ENCODE data around the gene SPNS1. TPM values are rescaled to one million over a fixed set of nuclear protein-coding genes. Genes with fewer than 3 reads are reported as not detected.

SPNS1 gene
- total RNA-seq, 1 donor from 2014 or later, result 44.5 TPM

DNA sequence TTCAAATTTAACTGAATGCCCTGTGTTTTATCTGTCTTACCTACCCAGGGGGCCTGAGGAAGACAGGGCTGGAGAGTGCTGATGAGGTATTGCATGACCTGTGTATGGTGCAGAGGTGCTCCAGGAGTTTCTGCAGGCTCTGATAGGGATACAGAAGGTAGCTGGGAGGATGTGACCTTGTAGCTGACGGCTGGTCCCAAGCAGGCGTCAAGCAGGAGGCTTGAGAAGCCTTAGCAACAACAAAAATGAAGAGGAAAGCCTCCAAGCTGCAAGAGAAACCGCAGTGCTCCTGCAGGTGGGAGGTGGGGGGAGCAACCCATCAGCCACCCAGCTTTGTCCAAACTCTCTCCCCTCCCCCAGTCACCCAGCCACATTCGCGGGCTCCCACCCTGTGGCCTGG lies 50.6 kb downstream of the SPNS1 start:
- Mint-ChIP-seq H3K9me3 (no peaks in the 10 kb centered on the region), H3K27ac (no peak overlapping the region), H3K4me1 (no peaks in the 10 kb centered on the region), H3K4me3 (no peak overlapping the region), H3K27me3 (ENCODE audit: low read depth) (peaks cover 6% of the 10 kb centered on the region), H3K36me3 (no peaks in the 10 kb centered on the region)
- no peak for DNase-seq (ENCODE audit: low spot score in 2 of 2, unreplicated experiment in 2 of 2)
- TF ChIP-seq, protein P1, sequence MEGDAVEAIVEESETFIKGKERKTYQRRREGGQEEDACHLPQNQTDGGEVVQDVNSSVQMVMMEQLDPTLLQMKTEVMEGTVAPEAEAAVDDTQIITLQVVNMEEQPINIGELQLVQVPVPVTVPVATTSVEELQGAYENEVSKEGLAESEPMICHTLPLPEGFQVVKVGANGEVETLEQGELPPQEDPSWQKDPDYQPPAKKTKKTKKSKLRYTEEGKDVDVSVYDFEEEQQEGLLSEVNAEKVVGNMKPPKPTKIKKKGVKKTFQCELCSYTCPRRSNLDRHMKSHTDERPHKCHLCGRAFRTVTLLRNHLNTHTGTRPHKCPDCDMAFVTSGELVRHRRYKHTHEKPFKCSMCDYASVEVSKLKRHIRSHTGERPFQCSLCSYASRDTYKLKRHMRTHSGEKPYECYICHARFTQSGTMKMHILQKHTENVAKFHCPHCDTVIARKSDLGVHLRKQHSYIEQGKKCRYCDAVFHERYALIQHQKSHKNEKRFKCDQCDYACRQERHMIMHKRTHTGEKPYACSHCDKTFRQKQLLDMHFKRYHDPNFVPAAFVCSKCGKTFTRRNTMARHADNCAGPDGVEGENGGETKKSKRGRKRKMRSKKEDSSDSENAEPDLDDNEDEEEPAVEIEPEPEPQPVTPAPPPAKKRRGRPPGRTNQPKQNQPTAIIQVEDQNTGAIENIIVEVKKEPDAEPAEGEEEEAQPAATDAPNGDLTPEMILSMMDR (IDR thresholded peaks at IDR 0.05; ENCODE audit: unreplicated experiment), result no peak

DNA sequence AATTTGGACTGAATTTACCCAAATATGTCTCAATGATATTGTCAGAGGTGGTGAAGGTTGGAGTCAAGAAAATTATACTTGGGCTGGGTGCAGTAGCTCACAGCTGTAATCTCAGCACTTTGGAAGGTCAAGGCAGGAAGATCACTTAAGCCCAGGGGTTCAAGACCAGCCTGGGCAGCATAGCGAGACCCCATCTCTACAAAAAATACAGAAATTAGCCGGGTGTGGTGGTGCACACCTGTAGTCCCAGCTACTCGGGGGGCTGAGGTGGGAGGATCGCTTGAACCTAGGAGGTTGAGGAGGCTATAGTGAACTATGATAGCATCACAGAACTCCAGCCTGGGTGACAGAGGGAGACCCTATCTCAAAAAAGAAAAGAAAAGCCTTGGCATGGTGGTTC lies 51.2 kb downstream of the SPNS1 start:
- DNase-seq (ENCODE audit: low spot score in 2 of 2, unreplicated experiment in 2 of 2), result no peak
- Mint-ChIP-seq H3K27me3 (ENCODE audit: low read depth) (peaks cover 6% of the 10 kb centered on the region), H3K9me3 (no peaks in the 10 kb centered on the region), H3K36me3 (no peaks in the 10 kb centered on the region), H3K4me3 (no peak overlapping the region), H3K27ac (no peak overlapping the region), H3K4me1 (no peaks in the 10 kb centered on the region)
- TF ChIP-seq, protein P1 (IDR thresholded peaks at IDR 0.05; ENCODE audit: unreplicated experiment), result no peak

DNA sequence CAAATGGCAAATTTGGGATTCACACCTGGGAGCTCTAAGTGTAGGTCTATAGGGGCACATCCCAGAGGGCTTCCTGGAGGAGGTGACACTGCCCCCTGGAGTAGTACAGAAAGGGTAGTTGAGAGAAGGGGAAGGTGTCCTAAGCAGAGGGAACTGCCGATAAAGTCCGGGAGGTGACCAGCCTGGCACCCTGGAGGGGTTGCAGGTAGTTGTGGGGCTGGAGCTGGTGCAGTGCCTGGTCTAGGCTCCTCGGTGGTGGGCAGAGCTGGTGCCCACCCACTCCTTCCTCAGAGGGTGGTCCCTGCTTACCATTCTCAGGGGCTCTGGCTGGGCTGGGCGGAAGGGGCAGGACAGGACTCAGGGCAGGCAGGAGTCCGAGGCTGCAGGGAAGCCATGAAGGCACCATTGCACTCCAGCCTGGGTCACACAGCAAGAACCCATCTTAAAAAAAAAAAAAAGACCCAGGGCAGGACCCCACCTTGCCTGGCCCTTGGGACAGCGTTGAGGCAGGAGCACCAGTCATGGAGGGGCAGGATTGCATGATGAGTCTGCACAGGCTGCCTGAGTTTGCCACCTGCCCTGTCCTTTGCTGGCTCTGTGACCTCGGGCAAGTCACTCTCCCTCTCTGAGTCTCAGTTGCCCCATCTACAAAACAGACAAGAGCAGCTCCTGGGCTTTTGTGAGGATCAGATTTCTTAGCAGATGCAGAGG lies 54.0 kb downstream of the SPNS1 start:
- no peak overlapping the region for H3K27ac Mint-ChIP-seq

DNA sequence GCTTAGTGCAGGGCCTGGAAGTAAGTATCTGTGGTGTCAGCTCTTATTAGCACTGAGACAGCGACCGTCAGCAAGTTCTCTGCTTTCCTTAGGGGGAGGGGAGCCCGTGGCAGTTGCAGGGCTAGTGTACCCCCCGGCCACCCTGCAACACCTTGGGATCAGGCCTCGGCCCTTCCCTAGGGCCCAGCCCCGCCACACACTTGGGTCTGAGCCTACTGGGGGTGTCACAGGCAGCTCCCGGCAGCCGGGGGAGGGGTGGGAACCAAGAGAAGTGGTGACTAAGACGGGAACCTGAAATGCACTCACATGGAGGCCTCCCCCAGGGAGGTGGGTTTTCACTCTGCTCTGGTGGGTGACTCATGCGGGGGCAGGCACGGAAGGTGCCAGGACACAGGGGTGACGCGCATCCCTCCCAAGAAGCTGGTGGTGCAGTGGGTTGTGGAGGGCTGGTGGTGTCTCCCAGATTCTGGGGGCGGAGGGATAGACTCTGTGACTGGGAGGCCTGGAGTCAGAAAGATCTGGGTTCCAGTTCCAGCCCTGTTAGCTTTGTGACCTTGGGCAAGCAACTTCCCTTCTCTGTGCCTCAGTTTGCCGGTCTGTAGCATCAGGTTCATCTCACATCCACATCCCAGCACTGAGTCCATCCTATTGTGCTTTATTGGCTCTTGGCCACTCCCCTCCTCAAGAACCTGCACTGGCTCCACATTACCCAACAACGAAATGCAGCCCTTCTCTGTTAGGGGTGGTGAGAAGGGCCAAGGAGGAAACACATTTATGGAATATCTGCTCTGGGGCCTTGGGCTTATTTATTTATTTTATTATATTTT lies 54.8 kb downstream of the SPNS1 start:
- TF ChIP-seq, protein P1 (IDR thresholded peaks at IDR 0.05; ENCODE audit: unreplicated experiment), result no peak
- H3K27me3 Mint-ChIP-seq (ENCODE audit: low read depth), result peaks cover 2% of the 10 kb centered on the region
- H3K4me3 Mint-ChIP-seq, result no peak overlapping the region
- no peaks in the 10 kb centered on the region for H3K4me1 Mint-ChIP-seq
- H3K36me3 Mint-ChIP-seq, result no peaks in the 10 kb centered on the region
- DNase-seq (ENCODE audit: low spot score in 2 of 2, unreplicated experiment in 2 of 2), result peak in 1 of 2 experiments; percentile 39
- H3K27ac Mint-ChIP-seq, result no peak overlapping the region
- H3K9me3 Mint-ChIP-seq, result no peaks in the 10 kb centered on the region

More for the DNA sequence above, 54.0 kb downstream of the SPNS1 start:
- DNase-seq (ENCODE audit: low spot score in 2 of 2, unreplicated experiment in 2 of 2), result peak in 1 of 2 experiments; percentile 29
- H3K9me3 Mint-ChIP-seq, result no peaks in the 10 kb centered on the region
- peaks cover 2% of the 10 kb centered on the region for H3K27me3 Mint-ChIP-seq (ENCODE audit: low read depth)
- no peaks in the 10 kb centered on the region for H3K4me1 Mint-ChIP-seq
- no peak overlapping the region for H3K4me3 Mint-ChIP-seq
- no peaks in the 10 kb centered on the region for H3K36me3 Mint-ChIP-seq
- TF ChIP-seq, protein P1 (IDR thresholded peaks at IDR 0.05; ENCODE audit: unreplicated experiment), result no peak

DNA sequence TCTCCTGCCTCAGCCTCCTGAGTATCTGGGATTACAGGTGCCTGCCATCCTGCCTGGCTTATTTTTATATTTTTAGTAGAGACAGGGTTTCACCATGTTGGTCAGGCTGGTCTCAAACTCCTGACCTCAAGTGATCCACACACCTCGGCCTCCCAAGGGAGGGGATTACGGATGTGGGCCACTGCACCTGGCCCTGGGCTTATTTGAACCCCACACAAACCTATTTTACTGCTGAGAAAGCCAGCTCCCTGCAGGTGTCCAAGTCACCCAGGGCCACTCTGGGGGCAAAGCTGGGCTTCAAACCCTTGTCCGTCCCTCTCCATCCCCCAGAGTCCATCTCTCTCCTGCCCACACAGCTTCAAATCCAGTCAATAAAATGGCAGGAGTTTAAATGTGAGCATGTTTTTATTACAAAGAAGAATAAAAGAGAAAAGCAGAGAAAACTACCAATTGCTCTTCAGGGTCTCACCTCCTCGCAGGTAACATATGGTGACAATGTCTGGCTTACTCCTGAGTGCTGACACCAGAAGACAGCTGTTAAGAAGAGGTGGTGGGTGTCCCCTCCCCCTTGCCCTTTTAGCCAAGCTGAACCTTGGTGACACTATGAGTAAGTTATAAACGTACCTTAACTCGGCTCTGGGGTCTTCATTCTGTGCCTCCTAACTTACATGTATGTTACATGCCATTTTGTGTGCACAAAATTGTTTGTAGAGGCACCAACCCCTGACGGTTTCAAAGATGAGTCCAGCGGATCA lies 55.7 kb downstream of the SPNS1 start:
- TF ChIP-seq, protein P1 (IDR thresholded peaks at IDR 0.05; ENCODE audit: unreplicated experiment), result no peak
- Mint-ChIP-seq H3K36me3 (no peaks in the 10 kb centered on the region), H3K27ac (no peak overlapping the region), H3K4me3 (no peak overlapping the region), H3K27me3 (ENCODE audit: low read depth) (peaks cover 2% of the 10 kb centered on the region), H3K9me3 (no peaks in the 10 kb centered on the region), H3K4me1 (no peaks in the 10 kb centered on the region)
- peak in 1 of 2 experiments; percentile 29 for DNase-seq (ENCODE audit: low spot score in 2 of 2, unreplicated experiment in 2 of 2)

Other genes with a start within 250 kb of the SPNS1 start
- gene NPIPB9, start 223.0 kb upstream of the SPNS1 start, total RNA-seq, result 3.6 to 5.2 TPM (median 4.3 TPM) in 3 replicates
- 215 to 230 TPM (median 219 TPM) in 3 replicates for gene ATXN2L, start 151.8 kb upstream of the SPNS1 start, total RNA-seq
- gene TUFM, start 128.4 kb upstream of the SPNS1 start, total RNA-seq, result 122 to 134 TPM (median 127 TPM) in 3 replicates
- 73.9 to 78.5 TPM (median 76.8 TPM) in 3 replicates for gene SH2B1, start 110.9 kb upstream of the SPNS1 start, total RNA-seq
- gene ATP2A1, start 96.3 kb upstream of the SPNS1 start, total RNA-seq, result 2.9 to 3.6 TPM (median 3.0 TPM) in 3 replicates
- 26.8 to 30.1 TPM (median 29.7 TPM) in 3 replicates for gene RABEP2, start 49.5 kb upstream of the SPNS1 start, total RNA-seq
- gene CD19, start 42.8 kb upstream of the SPNS1 start, total RNA-seq, result not detected in 3 replicates
- 48.6 to 58.2 TPM (median 48.7 TPM) in 3 replicates for gene NFATC2IP, start 23.8 kb upstream of the SPNS1 start, total RNA-seq
- gene LAT, start 10.3 kb downstream of the SPNS1 start, total RNA-seq, result 6.3 to 7.9 TPM (median 6.5 TPM) in 3 replicates